ENCODE data around the gene RPP30.

- no peak for TF ChIP-seq CTCF (IDR thresholded peaks at IDR 0.05; ENCODE audit: low read length)
- TF ChIP-seq EZH2 (optimal IDR thresholded peaks at IDR 0.05; ENCODE audit: low read depth, low read length), result no peak
Observed at GRCh38 chr10:90930070-90930837, 58.5 kb downstream of the RPP30 start.
